Gastroesophageal sphincter (tissue), 4 donors: ENCODE measurements around the gene RPS24. TPM values are rescaled to one million over a fixed set of nuclear protein-coding genes. Genes with fewer than 3 reads are reported as not detected.
"Not testable (repeated sequence)": the region's sequence is repeated elsewhere in the genome, so short reads cannot be mapped to it uniquely, and the experiment has no call there.

Source experiments
- ATAC-seq: fragments of 150-250 bp; one replicate; pipeline ENCODE4 v1.9.1; 2016; ENCODE audit warnings: mild to moderate bottlenecking, moderate library complexity
- H3K27ac ChIP-seq, 4 donors: fragments of 200-600 bp; sonication (generic) in 3 of 4; 1 replicate in 3 of 4; 2 replicates in 1 of 4; pipeline ENCODE4 v1.5.1; 2016 to 2019
- H3K27me3 ChIP-seq: fragments of 200-600 bp; sonication (generic); one replicate; pipeline ENCODE4 v1.5.1; 2019
- H3K36me3 ChIP-seq, 2 donors: fragments of 200-600 bp; sonication (generic); one replicate each; pipeline ENCODE4 v1.5.1; 2019; ENCODE audit warnings: control low read depth in 1 of 2
- H3K4me1 ChIP-seq, 3 donors: fragments of 200-600 bp; sonication (generic); 1 replicate in 2 of 3; 2 replicates in 1 of 3; pipeline ENCODE4 v1.5.1; 2016 to 2019; ENCODE audit warnings: control low read depth in 2 of 3
- H3K4me3 ChIP-seq, 2 donors: fragments of 200-600 bp; sonication (generic); one replicate each; pipeline ENCODE4 v1.5.1; 2019; ENCODE audit warnings: mild to moderate bottlenecking in 1 of 2, moderate library complexity in 1 of 2
- H3K9me3 ChIP-seq, 3 donors: fragments of 200-600 bp; sonication (generic); one replicate each; pipeline ENCODE4 v1.5.1; 2017 to 2019; ENCODE audit warnings: control low read depth in 2 of 3
- CTCF ChIP-seq, 4 experiments: fragments of 200-600 bp in 2 of 4; fragments of 450-650 bp in 2 of 4; sonication (generic) in 1 of 4; IDR thresholded peaks; one replicate each; pipeline ENCODE4 v1.5.1; 2017 to 2019; ENCODE audit warnings: antibody characterized with exemption in 4 of 4, mild to moderate bottlenecking in 2 of 4, moderate library complexity in 2 of 4
- EP300 ChIP-seq: sonication (generic); formaldehyde crosslinking; IDR thresholded peaks from one replicate; pipeline ENCODE4 v1.6.1; 2017; ENCODE audit warnings: antibody characterized with exemption, mild to moderate bottlenecking
- POLR2A ChIP-seq, 2 donors: fragments of 450-650 bp; IDR thresholded peaks; one replicate each; pipeline ENCODE4 v1.6.1; 2017; ENCODE audit warnings: antibody characterized with exemption in 2 of 2, mild to moderate bottlenecking in 2 of 2, moderate library complexity in 1 of 2
- POLR2AphosphoS5 ChIP-seq: sonication (generic); formaldehyde crosslinking; IDR thresholded peaks from one replicate; pipeline ENCODE4 v1.6.1; 2017; ENCODE audit warnings: antibody characterized with exemption
- WGBS, 2 donors: methylation state at CpG; one replicate each; pipeline ENCODE4 v1.1.5; 2018; ENCODE audit warnings: low coverage in 1 of 2; 5-methylcytosine and 5-hydroxymethylcytosine counted together
- total RNA-seq, 4 donors: library from RNA; depleted of rRNA; stranded (reverse); fragments of >200 nt; gene quantifications; one replicate each; pipeline ENCODE4 v1.1.0, GENCODE V29; 2016

RPS24 gene
- total RNA-seq, 4 donors from 2014 or later = 1,244 to 3,223 (median 2,309) TPM

GRCh38 chr10:78071140-78071856 is 37.6 kb downstream of the RPS24 start:
- H3K4me3 ChIP-seq = no peak overlapping the region
- H3K9me3 ChIP-seq = no peaks in the 10 kb centered on the region
- no peaks in the 10 kb centered on the region for H3K36me3 ChIP-seq
- no peaks in the 10 kb centered on the region for H3K4me1 ChIP-seq
- ATAC-seq = no peak
- H3K27ac ChIP-seq = no peak overlapping the region
- no peak for TF ChIP-seq CTCF (IDR thresholded peaks at IDR 0.05)
- TF ChIP-seq EP300 = no peak
- no peak for TF ChIP-seq POLR2A (IDR thresholded peaks at IDR 0.05)
- TF ChIP-seq POLR2AphosphoS5 = no peak
- 60% methylated on average over 2 of the region's 4 CpGs; no CpG with 5 or more reads in 1 of the 2 donors for WGBS, 2 donors
- H3K27me3 ChIP-seq = no peaks in the 10 kb centered on the region

GRCh38 chr10:78071857-78072179 is 38.2 kb downstream of the RPS24 start:
- no peak for ATAC-seq
- Histone ChIP-seq H3K27me3 (no peaks in the 10 kb centered on the region), H3K4me1 (no peaks in the 10 kb centered on the region), H3K36me3 (no peaks in the 10 kb centered on the region), H3K4me3 (no peak overlapping the region), H3K9me3 (no peaks in the 10 kb centered on the region), H3K27ac (no peak overlapping the region)
- 92% methylated on average over 2 of the region's 4 CpGs; no CpG with 5 or more reads in 1 of the 2 donors for WGBS, 2 donors
- TF ChIP-seq CTCF (IDR thresholded peaks at IDR 0.05) (no peak), POLR2AphosphoS5 (no peak), POLR2A (IDR thresholded peaks at IDR 0.05) (no peak), EP300 (no peak)

GRCh38 chr10:78072504-78072903 is 38.8 kb downstream of the RPS24 start:
- no peaks in the 10 kb centered on the region for H3K4me1 ChIP-seq
- TF ChIP-seq CTCF (IDR thresholded peaks at IDR 0.05) = no peak
- TF ChIP-seq POLR2AphosphoS5 = no peak
- TF ChIP-seq EP300 = no peak
- no peak for TF ChIP-seq POLR2A (IDR thresholded peaks at IDR 0.05)
- H3K27me3 ChIP-seq = no peaks in the 10 kb centered on the region
- no peaks in the 10 kb centered on the region for H3K36me3 ChIP-seq
- no peaks in the 10 kb centered on the region for H3K9me3 ChIP-seq
- H3K27ac ChIP-seq = no peak overlapping the region
- ATAC-seq = no peak
- no peak overlapping the region for H3K4me3 ChIP-seq

- H3K27me3 ChIP-seq, H3K4me1 ChIP-seq, H3K27ac ChIP-seq, H3K36me3 ChIP-seq, ATAC-seq, H3K4me3 ChIP-seq, H3K9me3 ChIP-seq: not testable (repeated sequence)
- WGBS, 2 donors = no CpG with 5 or more reads among the region's 29 CpGs
Measured at GRCh38 chr10:78075806-78076205, 42.1 kb downstream of the RPS24 start.

- TF ChIP-seq EP300 = no peak
- TF ChIP-seq CTCF (IDR thresholded peaks at IDR 0.05) = no peak
- no peak for TF ChIP-seq POLR2A (IDR thresholded peaks at IDR 0.05)
- no peak for TF ChIP-seq POLR2AphosphoS5
- H3K27ac ChIP-seq = no peak overlapping the region
- H3K36me3 ChIP-seq = no peaks in the 10 kb centered on the region
- H3K4me3 ChIP-seq = no peak overlapping the region
- ATAC-seq = no peak
- WGBS, 2 donors = 82 to 88% methylated on average over 4 of the region's 4 CpGs
- H3K4me1 ChIP-seq = no peaks in the 10 kb centered on the region
- H3K9me3 ChIP-seq = no peaks in the 10 kb centered on the region
- no peaks in the 10 kb centered on the region for H3K27me3 ChIP-seq
Measured at GRCh38 chr10:78078539-78079330, 45.1 kb downstream of the RPS24 start.
